ENCODE measurements around the gene DLAT. TPM values are rescaled to one million over a fixed set of nuclear protein-coding genes. Genes with fewer than 3 reads are reported as not detected.

The DLAT gene
- total and polyA plus RNA-seq, 2 experiments from 2014 or later: 31.8 to 66.5 TPM

DNA sequence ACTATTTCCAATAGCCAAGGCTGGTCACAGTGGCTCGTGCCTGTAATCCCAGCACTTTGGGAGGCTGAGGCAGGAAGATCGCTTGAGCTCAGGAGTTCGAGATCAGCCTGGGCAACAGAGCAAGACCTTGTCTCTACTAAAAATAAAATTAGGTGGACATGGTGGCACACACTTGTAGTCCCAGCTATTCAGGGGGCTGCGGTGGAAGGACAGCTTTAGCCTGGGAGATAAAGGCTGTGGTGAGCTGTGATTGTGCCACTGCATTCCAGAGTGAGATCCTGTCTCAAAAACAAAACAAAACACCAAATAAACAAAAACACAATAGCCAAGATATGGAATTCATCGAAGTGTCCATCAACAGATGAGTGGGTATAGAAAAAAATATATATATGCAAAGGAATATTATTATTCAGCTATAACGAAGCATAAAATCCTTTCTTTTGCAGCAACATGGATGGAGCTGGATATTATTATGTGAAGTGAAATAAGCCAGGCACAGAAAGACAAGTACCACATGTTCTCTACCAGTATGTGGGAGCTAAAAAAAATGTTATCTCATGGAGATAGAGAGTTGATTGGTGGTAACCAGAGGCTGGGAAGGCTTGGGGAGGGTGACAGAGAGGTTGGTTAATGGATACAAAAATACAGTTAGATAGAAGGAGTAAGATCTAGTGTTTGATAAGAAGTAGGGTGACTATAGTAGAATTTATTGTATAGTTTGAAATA lies 22.6 kb upstream of the DLAT start:
- Histone ChIP-seq H3F3A (replicated peaks; ENCODE audit: low read depth) (no peaks in the 10 kb centered on the region), H3K4me3 (no peak overlapping the region), H2AFZ (no peak overlapping the region), H3K4me1 (ENCODE audit: insufficient read depth) (no peaks in the 10 kb centered on the region), H3K36me3 (ENCODE audit: insufficient read depth) (peaks cover 7% of the 10 kb centered on the region; the same call in 1 of the 2 replicates), H3K4me2 (no peak overlapping the region), H3K9me2 (ENCODE audit: insufficient read depth) (no peaks in the 10 kb centered on the region), H3K27me3 (ENCODE audit: insufficient read depth) (no peaks in the 10 kb centered on the region), H3K79me2 (replicated peaks; ENCODE audit: insufficient read depth) (no peaks in the 10 kb centered on the region), H4K20me1 (replicated peaks; ENCODE audit: insufficient read depth) (no peaks in the 10 kb centered on the region), H3K27ac (ENCODE audit: low read depth) (peak overlapping the region; percentile 64; the same call in 1 of the 2 replicates)
- no peak for DNase-seq (ENCODE audit: low spot score)
- no peaks in the 10 kb centered on the region for H3K4me1 Mint-ChIP-seq
- no peak overlapping the region for H3K4me3 Mint-ChIP-seq
- no peak for ATAC-seq
- H3K27me3 Mint-ChIP-seq (ENCODE audit: insufficient read depth, low read depth, poor library complexity): peaks cover 5% of the 10 kb centered on the region
- peaks cover 38% of the 10 kb centered on the region for H3K9me3 Mint-ChIP-seq
- peaks cover 52% of the 10 kb centered on the region for H3K36me3 Mint-ChIP-seq (ENCODE audit: low read depth)
- TF ChIP-seq ZNF331 (CRISPR knock-in tag; IDR thresholded peaks at IDR 0.05; ENCODE audit: low read depth): no peak
- TF ChIP-seq, protein P1, sequence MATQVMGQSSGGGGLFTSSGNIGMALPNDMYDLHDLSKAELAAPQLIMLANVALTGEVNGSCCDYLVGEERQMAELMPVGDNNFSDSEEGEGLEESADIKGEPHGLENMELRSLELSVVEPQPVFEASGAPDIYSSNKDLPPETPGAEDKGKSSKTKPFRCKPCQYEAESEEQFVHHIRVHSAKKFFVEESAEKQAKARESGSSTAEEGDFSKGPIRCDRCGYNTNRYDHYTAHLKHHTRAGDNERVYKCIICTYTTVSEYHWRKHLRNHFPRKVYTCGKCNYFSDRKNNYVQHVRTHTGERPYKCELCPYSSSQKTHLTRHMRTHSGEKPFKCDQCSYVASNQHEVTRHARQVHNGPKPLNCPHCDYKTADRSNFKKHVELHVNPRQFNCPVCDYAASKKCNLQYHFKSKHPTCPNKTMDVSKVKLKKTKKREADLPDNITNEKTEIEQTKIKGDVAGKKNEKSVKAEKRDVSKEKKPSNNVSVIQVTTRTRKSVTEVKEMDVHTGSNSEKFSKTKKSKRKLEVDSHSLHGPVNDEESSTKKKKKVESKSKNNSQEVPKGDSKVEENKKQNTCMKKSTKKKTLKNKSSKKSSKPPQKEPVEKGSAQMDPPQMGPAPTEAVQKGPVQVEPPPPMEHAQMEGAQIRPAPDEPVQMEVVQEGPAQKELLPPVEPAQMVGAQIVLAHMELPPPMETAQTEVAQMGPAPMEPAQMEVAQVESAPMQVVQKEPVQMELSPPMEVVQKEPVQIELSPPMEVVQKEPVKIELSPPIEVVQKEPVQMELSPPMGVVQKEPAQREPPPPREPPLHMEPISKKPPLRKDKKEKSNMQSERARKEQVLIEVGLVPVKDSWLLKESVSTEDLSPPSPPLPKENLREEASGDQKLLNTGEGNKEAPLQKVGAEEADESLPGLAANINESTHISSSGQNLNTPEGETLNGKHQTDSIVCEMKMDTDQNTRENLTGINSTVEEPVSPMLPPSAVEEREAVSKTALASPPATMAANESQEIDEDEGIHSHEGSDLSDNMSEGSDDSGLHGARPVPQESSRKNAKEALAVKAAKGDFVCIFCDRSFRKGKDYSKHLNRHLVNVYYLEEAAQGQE (IDR thresholded peaks at IDR 0.05; ENCODE audit: unreplicated experiment): no peak
- no peak for TF ChIP-seq EZH2 (IDR thresholded peaks at IDR 0.05; ENCODE audit: low read depth, unreplicated experiment)
- TF ChIP-seq, protein P2, sequence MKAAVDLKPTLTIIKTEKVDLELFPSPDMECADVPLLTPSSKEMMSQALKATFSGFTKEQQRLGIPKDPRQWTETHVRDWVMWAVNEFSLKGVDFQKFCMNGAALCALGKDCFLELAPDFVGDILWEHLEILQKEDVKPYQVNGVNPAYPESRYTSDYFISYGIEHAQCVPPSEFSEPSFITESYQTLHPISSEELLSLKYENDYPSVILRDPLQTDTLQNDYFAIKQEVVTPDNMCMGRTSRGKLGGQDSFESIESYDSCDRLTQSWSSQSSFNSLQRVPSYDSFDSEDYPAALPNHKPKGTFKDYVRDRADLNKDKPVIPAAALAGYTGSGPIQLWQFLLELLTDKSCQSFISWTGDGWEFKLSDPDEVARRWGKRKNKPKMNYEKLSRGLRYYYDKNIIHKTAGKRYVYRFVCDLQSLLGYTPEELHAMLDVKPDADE (IDR thresholded peaks at IDR 0.05): no peak
- no peak for TF ChIP-seq STAT1 (IDR thresholded peaks at IDR 0.05; ENCODE audit: unreplicated experiment)
- TF ChIP-seq NANOG (IDR thresholded peaks at IDR 0.05; ENCODE audit: borderline replicate concordance): no peak
- no peak for TF ChIP-seq ZNF114 (CRISPR knock-in tag; IDR thresholded peaks at IDR 0.05)
- H3K27ac Mint-ChIP-seq: no peak overlapping the region

DNA sequence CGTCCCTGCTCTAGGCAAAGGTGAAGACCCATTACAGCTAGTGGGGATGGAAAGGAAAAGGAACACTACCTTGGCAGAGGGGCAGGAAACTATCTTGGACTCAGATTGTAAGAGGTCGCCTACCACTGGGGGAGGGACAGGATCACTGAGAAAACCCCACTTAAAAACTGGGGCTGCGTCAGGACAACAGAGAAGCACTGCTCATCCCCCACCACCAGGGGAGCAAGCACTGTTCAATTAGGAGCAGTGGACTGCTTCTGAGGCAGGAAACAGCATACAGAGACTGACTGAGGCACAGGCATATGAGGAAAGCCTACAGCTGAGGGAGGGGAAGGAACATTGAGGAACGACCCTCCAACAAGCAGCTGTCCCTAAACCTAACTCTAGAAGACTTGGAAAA lies 20.8 kb upstream of the DLAT start:
- ATAC-seq (peak; percentile 87), DNase-seq (ENCODE audit: low spot score) (peak; percentile 68)
- Histone ChIP-seq H3K27me3 (ENCODE audit: insufficient read depth) (no peaks in the 10 kb centered on the region), H3K9me2 (ENCODE audit: insufficient read depth) (no peaks in the 10 kb centered on the region), H3K36me3 (ENCODE audit: insufficient read depth) (no peaks in the 10 kb centered on the region), H3K4me3 (no peak overlapping the region), H4K20me1 (replicated peaks; ENCODE audit: insufficient read depth) (no peaks in the 10 kb centered on the region), H3K4me1 (ENCODE audit: insufficient read depth) (no peaks in the 10 kb centered on the region), H3K4me2 (no peak overlapping the region), H3K27ac (ENCODE audit: low read depth) (no peak overlapping the region), H3F3A (replicated peaks; ENCODE audit: low read depth) (no peaks in the 10 kb centered on the region), H3K79me2 (replicated peaks; ENCODE audit: insufficient read depth) (no peaks in the 10 kb centered on the region), H2AFZ (no peak overlapping the region)
- Mint-ChIP-seq H3K4me3 (no peak overlapping the region), H3K9me3 (peaks cover 55% of the 10 kb centered on the region), H3K36me3 (ENCODE audit: low read depth) (peaks cover 60% of the 10 kb centered on the region), H3K27me3 (ENCODE audit: insufficient read depth, low read depth, poor library complexity) (peaks cover 7% of the 10 kb centered on the region), H3K27ac (no peak overlapping the region), H3K4me1 (no peaks in the 10 kb centered on the region)
- TF ChIP-seq NANOG (IDR thresholded peaks at IDR 0.05; ENCODE audit: borderline replicate concordance): no peak
- TF ChIP-seq, protein P3, sequence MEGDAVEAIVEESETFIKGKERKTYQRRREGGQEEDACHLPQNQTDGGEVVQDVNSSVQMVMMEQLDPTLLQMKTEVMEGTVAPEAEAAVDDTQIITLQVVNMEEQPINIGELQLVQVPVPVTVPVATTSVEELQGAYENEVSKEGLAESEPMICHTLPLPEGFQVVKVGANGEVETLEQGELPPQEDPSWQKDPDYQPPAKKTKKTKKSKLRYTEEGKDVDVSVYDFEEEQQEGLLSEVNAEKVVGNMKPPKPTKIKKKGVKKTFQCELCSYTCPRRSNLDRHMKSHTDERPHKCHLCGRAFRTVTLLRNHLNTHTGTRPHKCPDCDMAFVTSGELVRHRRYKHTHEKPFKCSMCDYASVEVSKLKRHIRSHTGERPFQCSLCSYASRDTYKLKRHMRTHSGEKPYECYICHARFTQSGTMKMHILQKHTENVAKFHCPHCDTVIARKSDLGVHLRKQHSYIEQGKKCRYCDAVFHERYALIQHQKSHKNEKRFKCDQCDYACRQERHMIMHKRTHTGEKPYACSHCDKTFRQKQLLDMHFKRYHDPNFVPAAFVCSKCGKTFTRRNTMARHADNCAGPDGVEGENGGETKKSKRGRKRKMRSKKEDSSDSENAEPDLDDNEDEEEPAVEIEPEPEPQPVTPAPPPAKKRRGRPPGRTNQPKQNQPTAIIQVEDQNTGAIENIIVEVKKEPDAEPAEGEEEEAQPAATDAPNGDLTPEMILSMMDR (conservative IDR thresholded peaks at IDR 0.05; ENCODE audit: low read depth in 2 of 2): peak; percentile 54 to 55
